HL-60 (cell line): Measurements from ENCODE around the gene TMEM183A.
A peak's percentile ranks its signal among the peaks of the same experiment; 100 is the strongest.

Source experiments
- GABPA ChIP-seq: IDR thresholded peaks from 2 replicates; pipeline ENCODE4 v1.6.1; 2012; ENCODE audit warnings: low read depth
- POLR2AphosphoS5 ChIP-seq: IDR thresholded peaks from 2 replicates; pipeline ENCODE4 v1.6.1; 2012; ENCODE audit warnings: low read depth
- TF ChIP-seq, protein P1 (sequence below): IDR thresholded peaks from one replicate; pipeline ENCODE4 v1.5.1; 2011; ENCODE audit warnings: low read length, control low read depth, inconsistent platforms; ENCODE audit not compliant: insufficient read depth

- TF ChIP-seq POLR2AphosphoS5 (peak; percentile 99), GABPA (no peak)
- TF ChIP-seq, protein P1, sequence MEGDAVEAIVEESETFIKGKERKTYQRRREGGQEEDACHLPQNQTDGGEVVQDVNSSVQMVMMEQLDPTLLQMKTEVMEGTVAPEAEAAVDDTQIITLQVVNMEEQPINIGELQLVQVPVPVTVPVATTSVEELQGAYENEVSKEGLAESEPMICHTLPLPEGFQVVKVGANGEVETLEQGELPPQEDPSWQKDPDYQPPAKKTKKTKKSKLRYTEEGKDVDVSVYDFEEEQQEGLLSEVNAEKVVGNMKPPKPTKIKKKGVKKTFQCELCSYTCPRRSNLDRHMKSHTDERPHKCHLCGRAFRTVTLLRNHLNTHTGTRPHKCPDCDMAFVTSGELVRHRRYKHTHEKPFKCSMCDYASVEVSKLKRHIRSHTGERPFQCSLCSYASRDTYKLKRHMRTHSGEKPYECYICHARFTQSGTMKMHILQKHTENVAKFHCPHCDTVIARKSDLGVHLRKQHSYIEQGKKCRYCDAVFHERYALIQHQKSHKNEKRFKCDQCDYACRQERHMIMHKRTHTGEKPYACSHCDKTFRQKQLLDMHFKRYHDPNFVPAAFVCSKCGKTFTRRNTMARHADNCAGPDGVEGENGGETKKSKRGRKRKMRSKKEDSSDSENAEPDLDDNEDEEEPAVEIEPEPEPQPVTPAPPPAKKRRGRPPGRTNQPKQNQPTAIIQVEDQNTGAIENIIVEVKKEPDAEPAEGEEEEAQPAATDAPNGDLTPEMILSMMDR = no peak
Measured at GRCh38 chr1:203006948-203007871, at the start of gene TMEM183A.
